OCI-LY1 (cell line): Measurements from ENCODE around the gene GAK.

ENCODE experiments used
- CTCF ChIP-seq: fragments of 200-600 bp; sonication (generic), shearing (Covaris generic); IDR thresholded peaks from 2 replicates; pipeline ENCODE4 v1.5.1; 2017; ENCODE audit warnings: mild to moderate bottlenecking, antibody characterized with exemption, low read length, moderate library complexity, mixed read lengths
- EZH2 ChIP-seq: fragments of 200-600 bp; sonication (generic), shearing (Covaris generic); IDR thresholded peaks from 2 replicates; pipeline ENCODE4 v1.8.0; 2017; ENCODE audit warnings: borderline replicate concordance, mixed run types, mild to moderate bottlenecking, antibody characterized with exemption, low read length, moderate library complexity, mixed read lengths

GRCh38 chr4:948101-948935, 16.2 kb upstream of the GAK start:
- no peak for TF ChIP-seq CTCF
- TF ChIP-seq EZH2, result no peak
